ENCODE data around the gene NAAA.

- TF ChIP-seq CTCF (IDR thresholded peaks at IDR 0.05; ENCODE audit: low read length), result no peak
- TF ChIP-seq EZH2 (optimal IDR thresholded peaks at IDR 0.05; ENCODE audit: low read depth, low read length), result no peak
Observed at GRCh38 chr4:75939890-75940691, 722 bp downstream of the NAAA start.

Measured in MM.1S (cell line).